ENCODE data around the gene UPP1.

Gene UPP1

DNA sequence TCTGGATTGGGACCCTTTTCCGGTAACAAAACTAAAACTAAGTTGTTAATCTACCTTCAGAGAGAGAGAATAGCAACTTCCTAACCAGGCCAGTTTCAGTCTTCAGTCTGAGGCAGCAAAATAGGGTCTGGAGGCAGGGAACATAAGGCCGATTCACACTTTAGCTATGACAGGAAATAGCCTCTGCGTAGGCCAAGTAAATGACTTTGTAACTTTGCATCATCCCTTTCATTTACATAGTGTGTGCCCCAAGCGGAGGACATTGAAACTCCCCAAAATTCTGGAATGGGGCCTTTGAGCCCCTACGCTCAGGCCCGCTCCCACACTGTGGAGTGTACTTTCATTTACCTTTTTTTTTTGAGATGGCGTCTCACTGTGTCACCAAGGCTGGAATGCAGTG, 1.7 kb upstream of the UPP1 start:
- no peak for DNase-seq

DNA sequence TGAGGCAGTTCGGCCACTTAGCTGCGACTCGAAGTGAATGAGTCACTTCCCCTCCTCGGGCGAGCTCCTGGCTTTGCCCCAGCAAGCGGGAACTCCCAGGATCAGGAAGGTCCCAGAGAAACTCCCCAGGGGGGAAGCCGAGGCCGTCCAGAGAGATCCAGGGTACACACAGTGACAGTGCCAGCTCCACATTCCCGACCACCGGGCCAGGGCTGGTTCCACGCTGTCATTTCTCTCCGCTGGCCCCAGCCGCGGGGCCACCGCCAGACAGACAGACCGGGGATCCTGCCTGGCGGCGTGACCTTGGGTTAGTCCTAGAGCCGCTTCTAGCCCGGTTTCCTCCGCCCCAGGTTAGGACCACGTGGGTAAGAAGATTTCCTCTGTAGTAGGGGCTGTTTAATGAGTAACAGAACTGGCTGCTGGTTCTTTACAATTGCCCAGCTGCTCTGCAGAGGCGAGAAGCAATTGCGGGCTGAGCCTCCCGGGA, 463 bp upstream of the UPP1 start:
- DNase-seq = peak; percentile 73

DNA sequence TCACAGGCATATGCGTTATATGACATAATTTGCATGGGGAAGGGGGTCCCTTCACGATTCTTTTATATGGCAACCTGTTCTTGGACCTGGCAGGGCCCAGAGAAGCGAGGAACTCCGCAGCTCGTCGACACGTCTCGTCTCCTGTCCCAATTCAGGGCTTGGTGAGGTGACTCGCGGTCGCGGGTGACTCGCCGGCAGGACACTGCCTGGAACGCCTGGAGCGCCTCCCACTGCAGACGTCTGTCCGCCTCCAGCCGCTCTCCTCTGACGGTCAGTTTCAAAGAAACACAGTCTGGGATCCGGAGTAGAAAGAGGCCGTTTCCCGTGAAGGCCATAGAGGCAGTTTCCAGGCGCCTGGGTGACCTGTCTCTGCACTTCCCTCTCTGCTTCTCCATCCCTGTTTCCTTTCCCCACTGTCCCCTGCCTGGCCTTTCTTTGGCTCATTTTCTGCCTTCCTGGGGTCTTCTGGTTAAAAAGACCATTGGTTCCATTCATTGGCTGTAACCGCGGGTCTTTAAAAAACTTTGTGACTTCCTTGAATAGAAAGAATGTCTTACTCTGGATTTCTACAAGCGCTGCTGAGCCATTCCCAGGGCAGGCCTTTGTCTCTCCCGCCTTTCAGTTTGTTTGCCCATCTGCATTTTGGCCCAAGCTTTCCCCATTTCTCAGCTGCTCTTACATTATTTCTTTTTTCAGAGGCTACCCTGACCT, 1.2 kb downstream of the UPP1 start:
- DNase-seq = peak; percentile 53

DNA sequence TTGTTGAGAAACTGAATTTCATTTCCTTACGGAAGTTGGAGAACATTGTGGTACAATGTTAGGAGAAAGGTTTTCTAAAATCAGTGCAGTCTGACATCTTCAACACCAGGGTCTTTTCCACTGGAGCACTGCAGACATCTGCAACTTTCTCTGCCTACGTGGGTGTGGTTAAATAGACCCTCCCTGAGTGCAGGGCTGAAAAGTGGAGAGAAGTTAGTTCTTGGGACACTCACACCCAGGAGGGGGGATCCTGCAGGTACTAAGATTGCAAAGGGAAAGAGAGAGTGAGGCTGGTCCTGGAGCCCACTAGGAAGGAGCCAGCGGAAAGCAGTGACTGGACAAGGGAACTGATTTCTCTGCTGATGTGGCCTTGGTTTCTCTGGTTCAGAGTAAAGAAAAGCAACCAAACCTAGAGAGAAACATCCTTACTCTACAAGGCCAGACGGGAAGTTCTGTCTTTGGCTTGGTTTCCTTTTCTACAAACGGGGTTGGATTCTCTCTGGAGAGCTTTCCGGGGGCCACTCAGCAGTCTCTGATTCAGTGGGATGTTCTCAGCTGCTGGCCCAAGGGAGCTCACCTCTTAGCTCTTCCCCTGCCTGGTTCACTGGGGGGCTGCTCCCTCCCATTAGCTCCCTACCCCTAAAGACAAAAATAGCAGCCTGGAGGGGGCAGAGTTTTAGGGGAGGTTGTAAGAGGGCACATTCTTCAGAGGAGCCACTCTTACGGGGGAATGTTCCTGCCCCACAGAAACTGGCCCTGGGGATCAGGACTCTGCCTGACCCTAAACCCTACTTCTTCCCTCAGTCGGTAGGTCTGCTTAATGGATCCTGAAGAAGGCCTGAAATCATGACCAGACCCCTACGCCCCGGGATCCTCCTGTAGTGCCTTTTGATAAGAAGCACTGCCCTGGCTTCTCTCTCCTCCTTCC, 2.7 kb downstream of the UPP1 start:
- no peak for DNase-seq

DNA sequence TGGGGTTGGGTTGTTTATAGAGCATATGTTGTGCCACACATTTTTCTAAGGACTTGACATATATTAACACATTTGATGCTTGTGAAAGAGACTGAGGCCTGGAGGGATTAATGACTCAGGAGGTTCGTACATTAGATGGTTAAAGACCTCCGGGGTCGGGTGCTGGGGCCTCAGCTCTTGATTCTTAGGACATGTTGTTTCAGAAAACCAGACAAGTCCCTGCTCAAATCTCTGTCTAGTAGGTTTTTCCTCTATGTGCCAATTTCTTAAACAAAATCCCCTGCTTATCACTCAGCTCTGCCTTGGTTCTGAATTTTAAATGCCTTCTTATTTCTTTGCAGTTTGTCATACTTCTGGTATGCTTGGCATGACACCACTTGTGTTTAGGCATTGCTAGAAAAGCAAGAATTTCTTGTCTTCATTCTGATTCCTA, 5.8 kb downstream of the UPP1 start:
- no peak for DNase-seq

DNA sequence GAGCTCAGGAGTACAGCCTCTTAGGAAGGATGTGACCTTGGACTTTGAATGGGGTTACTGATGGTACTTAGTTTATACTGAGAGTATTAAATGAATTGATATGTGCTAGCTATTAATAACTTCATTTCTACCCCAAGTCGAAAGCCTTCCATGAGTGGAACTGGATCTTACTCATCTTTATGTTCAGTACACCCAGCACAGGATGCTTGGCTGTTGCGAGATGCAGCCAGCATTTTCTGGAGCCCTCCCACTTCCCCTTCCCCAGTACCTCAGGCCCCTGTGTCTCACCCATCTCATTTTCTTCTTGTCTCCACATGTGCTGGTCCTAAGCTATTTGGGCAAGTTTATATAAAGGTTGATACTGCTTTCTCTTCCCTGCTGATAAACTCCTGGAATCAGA, 7.2 kb downstream of the UPP1 start:
- DNase-seq = no peak

DNA sequence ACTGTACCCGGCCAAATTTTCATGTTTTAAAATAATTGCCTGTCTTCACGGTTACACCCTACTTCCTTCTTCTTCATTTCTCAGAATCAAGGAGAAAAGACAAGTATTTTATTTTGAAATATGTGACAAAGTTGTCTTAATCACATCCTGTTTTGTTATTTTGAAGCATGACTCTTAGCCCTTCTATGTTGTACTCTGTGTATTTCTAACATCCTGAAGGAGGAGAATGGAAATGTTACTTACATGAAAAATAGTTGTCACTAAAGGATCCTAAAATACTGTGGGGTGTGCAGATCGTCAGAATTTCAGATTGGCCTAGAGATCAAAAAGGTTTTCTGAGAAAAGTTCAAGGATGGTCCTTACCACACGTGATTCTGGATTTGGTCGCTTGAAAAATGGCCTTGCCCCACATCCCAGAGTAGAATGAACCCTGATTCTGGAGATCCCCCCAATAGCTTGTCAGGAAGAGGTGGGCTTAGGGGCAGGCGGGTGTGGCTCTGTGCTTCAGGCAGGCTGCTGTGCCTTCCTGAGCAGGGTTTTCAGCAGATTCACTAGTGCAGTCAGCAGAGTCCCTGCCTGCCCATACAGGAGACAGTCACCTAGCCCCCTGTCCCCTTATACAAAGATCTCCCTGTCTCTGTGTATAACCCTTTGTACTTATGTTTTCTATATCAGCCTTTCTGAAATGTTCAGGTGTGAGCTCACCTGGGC, 8.6 kb downstream of the UPP1 start:
- no peak for DNase-seq

DNA sequence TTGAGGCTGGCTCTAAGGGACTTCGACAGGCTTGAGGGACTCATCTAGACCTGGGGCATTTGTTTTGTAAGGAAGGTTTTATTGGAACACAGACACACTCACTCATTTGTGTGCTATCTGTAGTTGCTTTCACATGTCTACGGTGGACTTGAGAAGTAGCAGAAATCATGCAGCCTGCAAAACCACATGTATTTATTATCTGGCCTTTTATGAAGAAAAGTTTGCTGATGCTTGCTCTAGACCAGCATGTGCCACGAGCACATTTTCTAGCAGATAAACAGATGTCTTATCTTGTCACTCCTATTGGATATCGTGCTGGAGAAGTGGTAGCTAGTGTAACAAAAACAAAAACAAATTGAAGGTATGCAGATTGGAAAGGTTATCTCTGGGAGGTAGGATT, 9.8 kb downstream of the UPP1 start:
- no peak for DNase-seq

DNA sequence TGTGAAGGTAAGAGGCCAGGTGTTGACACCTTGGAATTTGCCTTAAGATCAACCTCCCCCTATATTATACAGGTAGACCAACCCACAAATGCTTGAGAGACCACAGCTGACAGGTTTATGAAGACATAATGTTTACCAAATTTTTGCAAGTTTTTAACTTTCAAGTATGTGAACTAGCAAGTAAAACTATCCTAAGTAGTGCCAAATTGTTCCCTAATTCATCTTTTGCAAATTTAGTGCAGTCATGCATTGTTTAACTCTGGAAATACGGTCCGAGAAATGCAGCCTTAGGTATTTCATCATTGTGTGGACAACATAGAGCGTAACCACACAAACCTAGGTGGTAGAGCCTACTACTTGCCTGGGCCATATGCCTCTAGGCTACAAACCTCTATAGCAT, 10.7 kb downstream of the UPP1 start:
- no peak for DNase-seq

DNA sequence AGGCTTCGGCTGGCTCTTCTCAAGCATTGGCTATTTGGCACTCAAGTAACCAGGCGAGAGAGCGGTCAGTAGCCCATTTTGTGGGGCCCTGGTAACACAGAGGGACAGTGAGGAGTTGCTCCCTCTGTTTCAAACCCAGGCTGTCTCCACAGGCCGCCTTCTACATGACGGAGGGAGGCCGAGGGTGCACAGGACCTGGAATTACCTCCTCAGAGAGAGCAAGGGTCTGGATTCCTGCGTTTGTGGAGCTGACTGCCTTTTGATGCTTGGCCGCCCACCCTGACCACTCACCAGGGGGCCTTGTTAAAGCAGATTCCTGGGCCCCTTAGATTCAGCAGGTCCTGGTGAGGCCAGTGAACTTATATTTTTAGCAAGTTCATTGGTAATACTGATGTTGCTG, 12.3 kb downstream of the UPP1 start:
- DNase-seq = no peak

DNA sequence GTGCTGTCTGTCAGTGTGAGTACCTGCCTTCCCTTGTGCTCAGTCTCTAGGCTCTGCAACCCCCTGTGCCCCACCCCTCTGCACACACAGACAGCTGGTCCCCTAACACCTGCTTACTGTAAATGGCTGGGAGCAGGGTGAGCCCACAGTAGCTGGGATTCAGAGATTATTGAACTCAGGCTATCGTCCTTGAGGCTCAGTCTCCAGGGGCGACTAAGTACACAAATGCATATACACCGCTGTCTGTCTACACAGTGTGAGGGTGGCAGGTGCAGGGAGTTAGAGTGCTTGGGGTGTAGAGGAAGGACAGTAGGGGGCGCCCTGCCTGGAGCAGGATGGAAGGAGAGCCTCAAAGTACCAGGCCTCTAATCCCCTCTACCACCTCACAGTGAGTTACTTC, 12.9 kb downstream of the UPP1 start:
- DNase-seq = no peak

DNA sequence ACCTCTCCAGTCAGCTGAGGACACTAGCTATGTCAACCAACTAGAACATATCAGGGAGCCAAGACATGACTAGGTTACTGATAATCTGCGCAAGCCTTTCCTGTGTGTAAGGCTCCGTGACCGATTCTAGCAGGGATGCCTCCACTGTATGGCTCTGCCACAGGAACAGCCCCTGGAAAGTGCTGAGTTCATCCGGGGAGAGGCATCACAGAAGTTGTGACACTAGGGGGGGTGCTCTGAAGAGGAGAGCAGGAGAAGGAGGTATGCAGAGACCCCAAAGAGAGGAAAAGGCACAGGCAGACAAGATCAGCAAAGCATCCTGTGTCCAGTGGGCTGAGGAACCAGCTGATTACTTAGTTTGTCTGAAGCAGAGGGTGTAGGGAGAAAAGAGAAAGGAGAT, 13.5 kb downstream of the UPP1 start:
- DNase-seq = no peak

DNA sequence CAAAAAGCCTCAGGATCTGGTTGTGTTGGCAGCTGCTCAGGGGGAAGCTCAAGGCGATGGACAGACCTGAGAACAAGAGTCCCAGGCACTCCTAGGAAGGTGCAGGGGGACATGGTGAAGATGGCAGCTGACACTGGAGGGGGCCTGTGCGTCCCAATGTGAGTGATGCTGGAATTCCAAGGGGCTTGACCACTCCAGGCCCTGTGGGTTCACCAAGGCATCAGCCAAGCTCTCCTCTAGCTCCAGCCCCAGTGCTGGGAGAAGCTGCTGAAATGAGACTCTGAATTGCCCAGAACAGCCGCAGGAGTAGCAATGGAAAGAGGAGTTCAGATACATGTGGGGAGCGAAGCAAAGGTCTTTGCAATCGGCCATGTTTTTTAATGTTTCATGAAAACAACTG, 16.0 kb downstream of the UPP1 start:
- no peak for DNase-seq

DNA sequence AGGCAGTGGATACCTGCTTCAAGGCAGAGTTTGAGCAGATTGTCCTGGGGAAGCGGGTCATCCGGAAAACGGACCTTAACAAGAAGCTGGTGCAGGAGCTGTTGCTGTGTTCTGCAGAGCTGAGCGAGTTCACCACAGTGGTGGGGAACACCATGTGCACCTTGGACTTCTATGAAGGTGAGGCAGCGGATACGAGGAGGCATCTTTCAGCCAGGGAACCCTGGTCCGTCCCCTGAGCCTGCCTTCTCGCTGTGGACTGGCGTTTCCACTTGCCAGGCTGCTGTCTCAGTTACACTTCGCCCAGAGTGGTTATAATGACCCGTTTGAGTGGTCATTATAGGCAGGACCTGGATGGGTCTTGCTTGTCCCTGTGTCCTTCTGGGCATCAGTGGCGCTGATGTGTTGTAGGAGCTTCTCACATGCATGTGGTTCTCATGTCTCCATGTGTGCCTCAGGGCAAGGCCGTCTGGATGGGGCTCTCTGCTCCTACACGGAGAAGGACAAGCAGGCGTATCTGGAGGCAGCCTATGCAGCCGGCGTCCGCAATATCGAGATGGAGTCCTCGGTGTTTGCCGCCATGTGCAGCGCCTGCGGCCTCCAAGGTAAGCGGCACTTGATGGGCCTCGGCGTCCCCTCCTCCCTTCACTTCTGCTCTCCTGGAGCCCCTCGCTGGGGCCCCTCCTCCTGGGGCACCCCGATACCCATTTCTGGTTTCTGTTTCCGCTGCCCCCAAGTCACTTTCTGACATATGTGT, 18.0 kb downstream of the UPP1 start:
- DNase-seq = no peak

DNA sequence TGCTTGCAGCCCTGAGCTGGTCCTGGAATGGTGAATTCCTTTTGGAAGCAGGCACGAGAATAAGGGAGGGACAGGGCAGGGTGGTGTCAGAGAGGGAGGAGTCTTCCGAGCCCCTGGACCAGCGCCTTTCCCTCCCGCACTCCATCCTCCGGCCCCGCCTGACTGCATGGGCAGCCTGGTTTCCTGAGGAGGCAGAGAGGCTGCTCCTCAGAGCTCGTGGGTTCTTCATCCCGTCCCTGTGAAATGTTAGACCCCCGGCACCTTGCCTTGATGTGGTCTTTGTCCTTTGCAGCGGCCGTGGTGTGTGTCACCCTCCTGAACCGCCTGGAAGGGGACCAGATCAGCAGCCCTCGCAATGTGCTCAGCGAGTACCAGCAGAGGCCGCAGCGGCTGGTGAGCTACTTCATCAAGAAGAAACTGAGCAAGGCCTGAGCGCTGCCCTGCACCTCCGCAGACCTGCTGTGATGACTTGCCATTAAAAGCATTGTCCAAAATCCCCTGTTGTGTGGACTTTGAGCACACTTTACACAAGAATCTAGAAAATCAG, 18.9 kb downstream of the UPP1 start:
- DNase-seq = no peak

DNA sequence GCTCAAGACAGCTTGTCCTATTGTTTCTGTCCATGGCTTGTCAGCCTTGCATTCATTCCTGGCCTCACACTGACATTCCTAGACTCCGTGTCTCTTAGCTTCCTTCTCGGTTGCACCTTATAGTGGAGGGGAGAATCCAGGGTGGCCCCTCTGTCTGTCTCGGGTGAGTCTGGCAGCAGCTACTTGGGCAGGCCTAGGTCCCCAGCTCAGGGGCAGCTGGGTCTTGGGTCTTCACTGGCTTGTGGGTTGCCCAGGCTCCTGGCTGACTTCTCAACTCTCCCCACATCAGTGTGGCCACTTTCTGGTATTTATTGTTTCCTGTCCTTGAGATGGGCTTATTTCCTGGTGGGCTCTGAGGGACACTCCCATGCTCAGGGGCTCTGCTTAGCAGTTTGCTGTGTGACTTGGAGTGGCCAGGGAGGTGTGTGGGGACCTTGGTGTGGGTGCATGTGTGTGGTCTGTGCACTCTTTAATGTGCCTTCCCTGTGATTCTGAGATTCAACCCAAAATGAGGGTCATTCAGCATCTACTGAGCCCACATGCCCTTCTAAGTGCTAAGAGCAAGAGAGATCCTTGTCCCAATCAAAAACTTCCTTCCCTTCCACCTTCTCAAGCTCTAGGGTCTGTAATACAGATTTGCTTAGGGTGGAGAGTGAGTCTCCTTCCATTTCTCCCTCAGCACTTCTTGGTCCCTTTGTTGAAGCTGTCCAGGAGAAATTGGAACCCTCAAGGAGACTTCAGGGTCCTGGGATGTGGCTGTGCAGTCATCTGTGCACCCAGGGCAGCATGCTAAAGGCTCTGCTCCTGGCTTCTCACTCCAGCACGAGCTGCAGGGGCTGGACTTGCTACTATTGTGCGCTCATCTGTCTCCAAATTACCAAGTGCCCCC, 20.1 kb downstream of the UPP1 start:
- no peak for DNase-seq

DNA sequence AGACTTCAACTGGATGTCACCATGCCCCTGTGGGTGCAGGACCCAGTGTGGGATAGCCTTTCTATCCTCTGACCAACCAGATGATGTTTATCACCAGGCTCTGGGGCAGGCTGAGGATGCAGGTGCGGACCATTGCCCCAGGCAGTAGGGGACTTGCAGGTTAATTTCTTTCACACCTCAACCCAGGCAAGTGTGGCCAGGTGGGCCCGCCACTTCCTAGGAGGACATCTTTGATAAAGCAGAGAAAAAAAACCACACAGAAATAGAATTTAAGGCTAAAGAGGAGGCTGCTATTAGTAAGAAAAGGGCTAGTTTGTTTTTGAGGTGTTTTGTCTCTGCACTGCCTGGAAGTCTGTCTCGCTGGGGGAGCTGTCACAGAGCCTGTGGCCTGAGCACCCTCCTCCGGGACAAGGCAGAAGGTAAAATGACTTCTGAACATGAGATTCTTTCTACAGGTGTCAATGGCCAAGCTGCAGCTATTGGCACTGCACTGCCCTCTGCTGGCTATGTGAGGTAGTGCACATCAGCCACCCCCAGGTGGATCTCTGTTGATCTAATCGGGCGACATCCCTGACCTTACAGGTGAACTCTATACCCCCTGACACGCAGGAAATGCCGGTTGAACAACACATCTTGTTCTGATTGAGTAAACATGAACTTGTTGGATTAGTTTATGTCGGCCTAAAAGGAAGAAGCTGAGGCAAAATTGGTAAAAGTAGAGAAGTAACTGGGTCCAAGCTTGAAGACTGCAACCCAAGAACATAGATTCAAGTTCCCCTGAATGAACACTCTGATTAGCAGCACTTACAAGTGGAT, 21.0 kb downstream of the UPP1 start:
- DNase-seq = peak; percentile 78

DNA sequence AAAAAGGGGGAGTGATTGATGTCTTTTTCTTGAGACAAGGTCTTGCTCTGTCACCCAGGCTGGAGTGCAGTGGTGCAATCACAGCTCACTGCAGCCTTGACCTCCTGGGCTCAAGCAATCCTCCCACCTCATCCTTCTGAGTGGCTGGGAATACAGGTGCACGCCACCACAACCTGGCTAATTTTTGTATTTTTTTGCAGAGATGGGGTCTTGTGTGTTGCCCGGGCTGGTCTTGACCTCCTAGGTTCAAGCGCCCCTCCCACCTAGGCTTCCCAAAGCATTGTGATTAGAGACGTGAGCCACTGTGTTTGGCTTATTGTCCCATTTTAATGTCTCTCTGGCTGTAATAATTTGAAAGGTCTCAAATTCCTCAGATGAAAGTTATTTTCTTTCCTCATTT, 21.8 kb downstream of the UPP1 start:
- no peak for DNase-seq

DNA sequence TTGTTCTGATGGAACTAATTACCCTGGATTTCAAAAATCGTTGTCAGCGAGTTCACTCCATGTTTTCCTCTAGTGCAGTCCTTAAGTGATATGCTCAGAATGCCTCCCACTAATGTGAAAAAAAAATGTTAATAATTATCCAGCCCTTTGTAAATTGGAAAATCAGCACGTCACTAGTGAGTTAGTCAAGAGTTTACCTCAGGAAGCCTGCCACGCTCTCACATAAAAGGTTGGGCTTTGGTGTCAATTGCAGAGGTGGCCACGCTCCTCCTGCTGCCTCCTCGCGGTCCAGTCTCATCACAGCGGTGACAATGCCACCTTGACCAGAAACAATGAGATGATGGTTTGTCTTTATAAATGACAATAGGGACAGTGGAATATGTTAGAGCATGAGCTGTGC, 22.5 kb downstream of the UPP1 start:
- DNase-seq = no peak

DNA sequence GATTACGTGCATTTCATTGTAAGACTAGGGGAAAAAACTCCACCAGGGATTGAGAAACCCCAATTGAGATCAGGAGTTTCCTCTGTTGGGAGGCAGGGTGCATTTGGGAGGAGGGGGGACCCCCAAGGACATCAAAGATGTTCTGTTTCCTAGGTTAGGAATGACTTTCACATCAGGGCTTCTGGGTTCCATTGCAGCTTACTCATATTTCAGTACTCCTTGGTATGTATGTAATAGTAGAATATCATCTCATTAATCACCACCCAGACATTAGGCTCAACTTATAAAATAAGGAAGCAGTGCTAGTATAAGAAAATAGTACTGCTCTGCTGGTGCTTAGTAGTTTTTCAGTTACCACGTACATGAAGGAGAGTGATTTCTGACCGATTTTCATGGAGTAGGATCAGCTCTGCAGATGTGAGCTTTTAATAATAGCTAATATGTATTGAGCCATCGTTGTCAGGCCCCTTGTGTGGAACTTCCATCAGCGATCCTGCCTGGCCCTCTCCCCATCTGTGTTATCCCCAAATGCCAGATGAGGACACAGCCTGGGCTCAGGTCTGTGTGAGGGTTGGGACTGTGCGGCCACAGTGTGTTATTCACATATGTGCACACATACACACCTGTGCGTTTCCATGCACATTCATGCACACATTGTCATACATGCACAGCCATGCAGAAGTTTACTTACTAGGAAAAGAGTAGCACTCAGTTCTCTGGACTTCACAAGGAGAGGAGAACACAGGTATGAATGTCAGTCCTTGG, 23.5 kb downstream of the UPP1 start:
- no peak for DNase-seq
